ENCODE results near the gene PNMT. TPM values are rescaled to one million over a fixed set of nuclear protein-coding genes. Genes with fewer than 3 reads are reported as not detected.
A peak's percentile ranks its signal among the peaks of the same experiment; 100 is the strongest.

PNMT gene
- total RNA-seq, 1 donor from 2014 or later, result 0.22 TPM

DNA sequence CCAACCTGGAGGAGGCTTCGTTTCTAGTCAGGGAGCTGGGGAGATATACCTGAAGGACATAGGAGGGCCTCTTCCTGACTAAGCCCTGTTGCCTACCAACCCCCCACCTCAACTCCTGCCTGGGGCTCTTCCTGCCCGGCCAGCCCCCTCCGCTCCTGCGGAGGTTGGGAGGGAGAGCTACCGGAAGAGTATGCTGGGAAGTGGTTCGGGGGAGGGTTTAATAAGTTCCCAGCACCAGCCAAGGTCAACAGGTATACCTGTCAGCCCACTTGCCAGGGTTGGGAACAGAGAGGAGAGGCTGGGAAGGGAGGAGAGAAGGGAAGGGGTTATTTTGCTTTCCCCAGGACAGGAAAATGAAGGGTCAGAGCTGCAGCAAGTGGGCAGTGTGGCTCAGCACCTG is 36.9 kb upstream of the PNMT start:
- H3K27ac Mint-ChIP-seq (ENCODE audit: unreplicated experiment), result no peak overlapping the region
- no peaks in the 10 kb centered on the region for H3K9me3 Mint-ChIP-seq (ENCODE audit: low read depth)
- no peak for DNase-seq (ENCODE audit: low spot score)
- H3K4me1 Mint-ChIP-seq (ENCODE audit: low read depth), result peaks cover 7% of the 10 kb centered on the region
- peaks cover 2% of the 10 kb centered on the region for H3K36me3 Mint-ChIP-seq (ENCODE audit: low read depth)
- no peak overlapping the region for H3K4me3 Mint-ChIP-seq (ENCODE audit: unreplicated experiment)
- peaks cover 28% of the 10 kb centered on the region for H3K27me3 Mint-ChIP-seq (ENCODE audit: low read depth)
- TF ChIP-seq, protein P1, sequence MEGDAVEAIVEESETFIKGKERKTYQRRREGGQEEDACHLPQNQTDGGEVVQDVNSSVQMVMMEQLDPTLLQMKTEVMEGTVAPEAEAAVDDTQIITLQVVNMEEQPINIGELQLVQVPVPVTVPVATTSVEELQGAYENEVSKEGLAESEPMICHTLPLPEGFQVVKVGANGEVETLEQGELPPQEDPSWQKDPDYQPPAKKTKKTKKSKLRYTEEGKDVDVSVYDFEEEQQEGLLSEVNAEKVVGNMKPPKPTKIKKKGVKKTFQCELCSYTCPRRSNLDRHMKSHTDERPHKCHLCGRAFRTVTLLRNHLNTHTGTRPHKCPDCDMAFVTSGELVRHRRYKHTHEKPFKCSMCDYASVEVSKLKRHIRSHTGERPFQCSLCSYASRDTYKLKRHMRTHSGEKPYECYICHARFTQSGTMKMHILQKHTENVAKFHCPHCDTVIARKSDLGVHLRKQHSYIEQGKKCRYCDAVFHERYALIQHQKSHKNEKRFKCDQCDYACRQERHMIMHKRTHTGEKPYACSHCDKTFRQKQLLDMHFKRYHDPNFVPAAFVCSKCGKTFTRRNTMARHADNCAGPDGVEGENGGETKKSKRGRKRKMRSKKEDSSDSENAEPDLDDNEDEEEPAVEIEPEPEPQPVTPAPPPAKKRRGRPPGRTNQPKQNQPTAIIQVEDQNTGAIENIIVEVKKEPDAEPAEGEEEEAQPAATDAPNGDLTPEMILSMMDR (IDR thresholded peaks at IDR 0.05), result no peak

DNA sequence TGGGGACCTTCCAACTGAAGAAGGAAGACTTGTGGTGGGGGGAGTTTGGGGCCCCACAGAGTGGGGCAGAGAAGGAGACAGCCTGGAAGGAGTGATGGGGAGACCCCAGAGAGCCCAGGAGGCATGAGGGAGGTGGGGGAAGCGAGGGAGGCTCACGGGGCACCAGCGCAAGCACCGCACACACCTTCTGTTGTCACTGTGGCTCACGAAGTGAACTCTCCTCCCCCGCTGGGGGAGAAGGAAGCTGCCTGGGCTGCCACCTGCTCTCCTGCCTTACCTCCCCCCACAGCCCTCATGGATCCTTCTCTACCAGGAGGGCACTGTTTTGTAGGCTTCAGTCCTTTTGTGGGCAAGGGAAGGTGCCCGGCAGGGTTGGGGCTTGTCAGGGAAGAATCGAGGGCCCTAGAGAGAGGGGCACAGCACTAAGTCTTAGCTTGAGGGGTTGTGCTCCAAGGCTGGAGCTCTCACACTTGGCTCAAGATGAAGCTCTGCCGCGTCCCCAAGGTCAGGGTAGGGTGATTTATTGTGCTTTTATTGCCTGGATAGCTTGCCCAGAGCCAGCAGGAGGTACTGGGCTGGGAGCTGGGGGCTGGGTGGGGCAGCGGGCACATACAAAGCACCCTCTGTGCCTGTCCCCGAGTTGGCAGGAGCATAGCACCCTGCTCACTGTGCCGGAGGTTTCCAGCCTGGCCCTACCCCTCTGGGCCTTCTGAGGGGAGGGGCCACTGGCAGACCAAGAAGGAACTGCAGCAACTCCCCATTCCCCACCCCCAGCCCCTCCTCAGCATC is 35.9 kb upstream of the PNMT start:
- Mint-ChIP-seq H3K36me3 (ENCODE audit: low read depth) (no peaks in the 10 kb centered on the region), H3K9me3 (ENCODE audit: low read depth) (no peaks in the 10 kb centered on the region), H3K27me3 (ENCODE audit: low read depth) (peaks cover 25% of the 10 kb centered on the region), H3K4me3 (ENCODE audit: unreplicated experiment) (no peak overlapping the region), H3K27ac (ENCODE audit: unreplicated experiment) (no peak overlapping the region), H3K4me1 (ENCODE audit: low read depth) (peaks cover 7% of the 10 kb centered on the region)
- TF ChIP-seq, protein P1 (IDR thresholded peaks at IDR 0.05), result no peak
- no peak for DNase-seq (ENCODE audit: low spot score)

DNA sequence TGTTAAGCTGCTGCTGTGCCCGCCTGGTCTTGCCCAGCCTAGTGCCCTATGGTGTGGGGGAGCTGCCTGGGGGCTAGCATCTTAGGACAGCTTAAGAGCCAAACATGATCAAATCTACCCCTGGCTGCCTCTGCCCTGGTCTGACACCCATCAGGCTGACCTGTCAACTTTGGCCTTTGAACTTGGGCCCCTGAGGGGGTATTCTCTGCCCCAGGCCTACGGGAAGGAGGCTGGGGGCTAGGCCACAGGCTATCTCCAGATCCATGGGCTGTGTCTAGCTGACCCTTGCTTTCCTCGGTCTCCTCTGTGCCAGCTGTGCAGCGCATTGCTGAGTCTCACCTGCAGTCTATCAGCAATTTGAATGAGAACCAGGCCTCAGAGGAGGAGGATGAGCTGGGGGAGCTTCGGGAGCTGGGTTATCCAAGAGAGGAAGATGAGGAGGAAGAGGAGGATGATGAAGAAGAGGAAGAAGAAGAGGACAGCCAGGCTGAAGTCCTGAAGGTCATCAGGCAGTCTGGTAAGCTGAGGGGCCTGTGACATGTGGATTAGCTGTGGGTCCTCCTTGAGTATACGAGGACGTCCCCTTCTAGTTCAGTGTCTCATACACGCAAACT is 34.6 kb upstream of the PNMT start:
- no peaks in the 10 kb centered on the region for H3K9me3 Mint-ChIP-seq (ENCODE audit: low read depth)
- no peak for DNase-seq (ENCODE audit: low spot score)
- H3K4me1 Mint-ChIP-seq (ENCODE audit: low read depth), result peaks cover 20% of the 10 kb centered on the region
- H3K4me3 Mint-ChIP-seq (ENCODE audit: unreplicated experiment), result no peak overlapping the region
- H3K27me3 Mint-ChIP-seq (ENCODE audit: low read depth), result peaks cover 17% of the 10 kb centered on the region
- TF ChIP-seq, protein P1 (IDR thresholded peaks at IDR 0.05), result no peak
- H3K36me3 Mint-ChIP-seq (ENCODE audit: low read depth), result no peaks in the 10 kb centered on the region
- H3K27ac Mint-ChIP-seq (ENCODE audit: unreplicated experiment), result no peak overlapping the region

DNA sequence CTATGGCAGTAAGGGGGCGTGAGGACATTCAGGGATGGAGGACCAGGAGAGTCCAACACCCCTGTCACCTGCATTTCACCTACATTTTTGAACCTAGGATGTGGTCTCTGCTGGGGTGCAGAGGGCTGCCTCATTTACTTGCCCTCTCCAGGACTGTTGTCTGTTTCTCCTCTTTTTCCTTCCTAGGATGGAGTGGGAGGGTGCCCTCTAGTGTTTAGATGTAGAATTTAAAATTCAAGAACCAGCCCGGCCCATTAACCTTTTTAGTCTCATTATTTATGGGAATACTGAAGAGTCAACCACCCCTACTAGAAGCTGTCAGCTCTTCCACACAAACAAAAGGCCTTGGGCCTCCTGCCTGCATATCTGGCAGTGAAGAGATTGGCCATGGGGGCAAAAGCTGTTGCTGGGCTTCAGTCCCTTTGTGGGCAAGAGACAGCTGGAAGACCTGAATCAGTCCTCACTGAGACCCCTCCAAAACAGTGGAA is 33.8 kb upstream of the PNMT start:
- no peaks in the 10 kb centered on the region for H3K36me3 Mint-ChIP-seq (ENCODE audit: low read depth)
- H3K4me1 Mint-ChIP-seq (ENCODE audit: low read depth), result peaks cover 27% of the 10 kb centered on the region
- no peak overlapping the region for H3K27ac Mint-ChIP-seq (ENCODE audit: unreplicated experiment)
- no peak overlapping the region for H3K4me3 Mint-ChIP-seq (ENCODE audit: unreplicated experiment)
- peaks cover 15% of the 10 kb centered on the region for H3K27me3 Mint-ChIP-seq (ENCODE audit: low read depth)
- no peak for DNase-seq (ENCODE audit: low spot score)
- TF ChIP-seq, protein P1 (IDR thresholded peaks at IDR 0.05), result peak; percentile 89
- no peaks in the 10 kb centered on the region for H3K9me3 Mint-ChIP-seq (ENCODE audit: low read depth)

DNA sequence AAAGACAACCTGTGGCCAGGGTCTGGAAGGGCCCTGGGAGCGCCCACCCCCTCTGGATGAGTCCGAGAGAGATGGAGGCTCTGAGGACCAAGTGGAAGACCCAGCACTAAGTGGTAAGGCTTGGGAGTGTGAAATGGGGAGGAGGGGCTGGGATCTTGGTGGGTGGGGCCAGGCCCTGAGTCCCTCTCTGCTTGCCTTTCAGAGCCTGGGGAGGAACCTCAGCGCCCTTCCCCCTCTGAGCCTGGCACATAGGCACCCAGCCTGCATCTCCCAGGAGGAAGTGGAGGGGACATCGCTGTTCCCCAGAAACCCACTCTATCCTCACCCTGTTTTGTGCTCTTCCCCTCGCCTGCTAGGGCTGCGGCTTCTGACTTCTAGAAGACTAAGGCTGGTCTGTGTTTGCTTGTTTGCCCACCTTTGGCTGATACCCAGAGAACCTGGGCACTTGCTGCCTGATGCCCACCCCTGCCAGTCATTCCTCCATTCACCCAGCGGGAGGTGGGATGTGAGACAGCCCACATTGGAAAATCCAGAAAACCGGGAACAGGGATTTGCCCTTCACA is 32.6 kb upstream of the PNMT start:
- Mint-ChIP-seq H3K9me3 (ENCODE audit: low read depth) (no peaks in the 10 kb centered on the region), H3K27me3 (ENCODE audit: low read depth) (peaks cover 11% of the 10 kb centered on the region), H3K27ac (ENCODE audit: unreplicated experiment) (no peak overlapping the region), H3K4me3 (ENCODE audit: unreplicated experiment) (no peak overlapping the region), H3K4me1 (ENCODE audit: low read depth) (peaks cover 31% of the 10 kb centered on the region), H3K36me3 (ENCODE audit: low read depth) (no peaks in the 10 kb centered on the region)
- no peak for DNase-seq (ENCODE audit: low spot score)
- TF ChIP-seq, protein P1 (IDR thresholded peaks at IDR 0.05), result no peak
